H9 (cell line): Measurements from ENCODE around the gene LIX1. TPM values are rescaled to one million over a fixed set of nuclear protein-coding genes. Genes with fewer than 3 reads are reported as not detected.

Source experiments
- DNase-seq: peaks from one replicate; pipeline ENCODE4 v3.0.0-alpha.2; 2017
- H2AFZ ChIP-seq: one replicate; pipeline ENCODE4 v1.6.1; 2013; ENCODE audit warnings: mild to moderate bottlenecking, low read length, control low read depth, moderate library complexity
- H2AK5ac ChIP-seq: 2 replicates; pipeline ENCODE4 v1.6.1; 2013; ENCODE audit warnings: low read length, control low read depth, mixed read lengths; ENCODE audit not compliant: insufficient read length
- H2BK120ac ChIP-seq: one replicate; pipeline ENCODE4 v1.6.1; 2013; ENCODE audit warnings: low read depth, mild to moderate bottlenecking, low read length, control low read depth, inconsistent platforms; ENCODE audit not compliant: poor library complexity, severe bottlenecking
- H2BK12ac ChIP-seq: 2 replicates; pipeline ENCODE4 v1.6.1; 2013; ENCODE audit warnings: low read length, control low read depth, mixed read lengths, low read depth; ENCODE audit not compliant: insufficient read length
- H2BK15ac ChIP-seq: 2 replicates; pipeline ENCODE4 v1.6.1; 2013; ENCODE audit warnings: low read depth, low read length, control low read depth
- H2BK20ac ChIP-seq: one replicate; pipeline ENCODE4 v1.6.1; 2013; ENCODE audit warnings: low read depth, mild to moderate bottlenecking, low read length, control low read depth, inconsistent platforms; ENCODE audit not compliant: poor library complexity, severe bottlenecking
- H2BK5ac ChIP-seq: 2 replicates; pipeline ENCODE4 v1.6.1; 2013; ENCODE audit warnings: low read length, control low read depth, mixed read lengths; ENCODE audit not compliant: insufficient read length
- H3K14ac ChIP-seq: 2 replicates; pipeline ENCODE4 v1.6.1; 2013; ENCODE audit warnings: low read length, control low read depth; ENCODE audit not compliant: insufficient read depth
- H3K18ac ChIP-seq: 2 replicates; pipeline ENCODE4 v1.6.1; 2013; ENCODE audit warnings: low read depth, mild to moderate bottlenecking, mixed read lengths, low read length, control low read depth; ENCODE audit not compliant: insufficient read length
- H3K23ac ChIP-seq: 2 replicates; pipeline ENCODE4 v1.6.1; 2013; ENCODE audit warnings: low read length, control low read depth, mixed read lengths, low read depth; ENCODE audit not compliant: insufficient read length
- H3K23me2 ChIP-seq: 2 replicates; pipeline ENCODE4 v1.6.1; 2013; ENCODE audit warnings: low read depth, mild to moderate bottlenecking, mixed read lengths, low read length, control low read depth; ENCODE audit not compliant: insufficient read length, poor library complexity, severe bottlenecking
- H3K27ac ChIP-seq: 2 replicates; pipeline ENCODE4 v1.5.1; 2013; ENCODE audit warnings: low read length, control low read depth, mixed read lengths, low read depth; ENCODE audit not compliant: insufficient read length
- H3K27me3 ChIP-seq: 2 replicates; pipeline ENCODE4 v1.6.1; 2013; ENCODE audit warnings: low read length, control low read depth, inconsistent platforms; ENCODE audit not compliant: insufficient read depth
- H3K4ac ChIP-seq: 2 replicates; pipeline ENCODE4 v1.6.1; 2013; ENCODE audit warnings: low read depth, mild to moderate bottlenecking, control low read depth, inconsistent platforms, low read length, moderate library complexity
- H3K4me1 ChIP-seq: 2 replicates; pipeline ENCODE4 v1.6.1; 2013; ENCODE audit warnings: low read length, control low read depth, inconsistent platforms; ENCODE audit not compliant: insufficient read depth
- H3K4me2 ChIP-seq: 2 replicates; pipeline ENCODE4 v1.6.1; 2013; ENCODE audit warnings: low read length, control low read depth, mixed read lengths; ENCODE audit not compliant: insufficient read length, insufficient read depth
- H3K56ac ChIP-seq: 2 replicates; pipeline ENCODE4 v1.6.1; 2013; ENCODE audit warnings: low read depth, mild to moderate bottlenecking, mixed read lengths, low read length, control low read depth; ENCODE audit not compliant: insufficient read length
- H3K79me1 ChIP-seq: 2 replicates; pipeline ENCODE4 v1.6.1; 2013; ENCODE audit warnings: low read depth, mild to moderate bottlenecking, moderate library complexity, low read length, control low read depth, inconsistent platforms; ENCODE audit not compliant: insufficient read depth, poor library complexity, severe bottlenecking
- H3K79me2 ChIP-seq: 2 replicates; pipeline ENCODE4 v1.6.1; 2013; ENCODE audit warnings: low read length, control low read depth, inconsistent platforms; ENCODE audit not compliant: insufficient read depth
- H3K9ac ChIP-seq: 2 replicates; pipeline ENCODE4 v1.6.1; 2013; ENCODE audit warnings: low read length, control low read depth, mixed read lengths; ENCODE audit not compliant: insufficient read length; ENCODE audit errors: extremely low read depth
- H3K9me3 ChIP-seq: one replicate; pipeline ENCODE4 v1.6.1; 2013; ENCODE audit warnings: low read depth, low read length, inconsistent platforms; ENCODE audit not compliant: control insufficient read depth
- H3T11ph ChIP-seq: one replicate; pipeline ENCODE4 v1.6.1; 2013; ENCODE audit warnings: mild to moderate bottlenecking, low read length, control low read depth, inconsistent platforms
- H4K20me1 ChIP-seq: one replicate; pipeline ENCODE4 v1.6.1; 2013; ENCODE audit not compliant: control insufficient read depth, insufficient read length, insufficient read depth
- H4K5ac ChIP-seq: 2 replicates; pipeline ENCODE4 v1.6.1; 2013; ENCODE audit warnings: low read depth, mild to moderate bottlenecking, mixed read lengths, low read length, control low read depth; ENCODE audit not compliant: insufficient read length
- H4K8ac ChIP-seq: replicated peaks from 2 replicates; pipeline ENCODE4 v1.6.1; 2013; ENCODE audit warnings: low read length, control low read depth, mixed read lengths, low read depth; ENCODE audit not compliant: insufficient read length
- H4K91ac ChIP-seq: 2 replicates; pipeline ENCODE4 v1.6.1; 2013; ENCODE audit warnings: low read depth, mild to moderate bottlenecking, moderate library complexity, mixed read lengths, low read length, control low read depth; ENCODE audit not compliant: insufficient read length
- H3K27ac Mint-ChIP-seq, 3 experiments: 2 replicates in 2 of 3; 3 replicates in 1 of 3; pipeline ENCODE4 v1.8.0; 2020 to 2021; ENCODE audit warnings: mixed read lengths in 3 of 3, mild to moderate bottlenecking in 1 of 3, moderate library complexity in 1 of 3
- H3K27me3 Mint-ChIP-seq: 2 replicates; pipeline ENCODE4 v1.8.0; 2021; ENCODE audit warnings: low read depth, mild to moderate bottlenecking, moderate library complexity, mixed read lengths
- H3K36me3 Mint-ChIP-seq, 3 experiments: 2 replicates in 2 of 3; 3 replicates in 1 of 3; pipeline ENCODE4 v1.8.0; 2020 to 2021; ENCODE audit warnings: low read depth in 3 of 3, mixed read lengths in 3 of 3; ENCODE audit not compliant: insufficient read depth in 1 of 3
- H3K4me1 Mint-ChIP-seq, 2 experiments: 2 replicates each; pipeline ENCODE4 v1.8.0; 2020; ENCODE audit warnings: mixed read lengths in 2 of 2
- H3K4me3 Mint-ChIP-seq, 2 experiments: 2 replicates in 1 of 2; 3 replicates in 1 of 2; pipeline ENCODE4 v1.8.0; 2020 to 2021; ENCODE audit warnings: mild to moderate bottlenecking in 2 of 2, mixed read lengths in 2 of 2, moderate library complexity in 1 of 2
- H3K9me3 Mint-ChIP-seq, 2 experiments: 2 replicates in 1 of 2; 3 replicates in 1 of 2; pipeline ENCODE4 v1.8.0; 2020; ENCODE audit warnings: mild to moderate bottlenecking in 2 of 2, mixed read lengths in 2 of 2, moderate library complexity in 1 of 2
- CTCF ChIP-seq: fragments of 200-600 bp; sonication (generic); conservative IDR thresholded peaks from 3 replicates; pipeline ENCODE4 v1.8.0; 2021; ENCODE audit warnings: antibody characterized with exemption, mild to moderate bottlenecking
- WGBS: extraction: QIAGEN DNeasy Blood & Tissue Kit; methylation state at CpG from one replicate; pipeline ENCODE4 v1.1.7; 2013; ENCODE audit warnings: missing lambda C conversion rate, low lambda C conversion rate, mixed read lengths; ENCODE audit not compliant: insufficient read length; ENCODE audit errors: extremely low coverage; 5-methylcytosine and 5-hydroxymethylcytosine counted together
- total RNA-seq: library from RNA; stranded (reverse); gene quantifications from 2 replicates; pipeline ENCODE4 v1.2.1, GENCODE V29; 2021

Gene LIX1
- total RNA-seq, 1 experiment from 2014 or later: 0.13 TPM

- H3K4me3 Mint-ChIP-seq: no peak overlapping the region
Observed at GRCh38 chr5:97141539-97141938, 872 bp downstream of the LIX1 start.

More at GRCh38 chr5:97141539-97141938, 872 bp downstream of the LIX1 start:
- no peak overlapping the region for H3K9ac ChIP-seq
- H4K20me1 ChIP-seq: no peaks in the 10 kb centered on the region
- no peak overlapping the region for H2BK12ac ChIP-seq
- no peak overlapping the region for H2BK15ac ChIP-seq
- H3K27ac Mint-ChIP-seq: no peak overlapping the region; a peak in 1 of 7 replicates
- DNase-seq: no peak
- no peak overlapping the region for H4K5ac ChIP-seq
- no peak overlapping the region for H2BK120ac ChIP-seq
- no peak overlapping the region for H3K56ac ChIP-seq
- no peaks in the 10 kb centered on the region for H3K23me2 ChIP-seq
- no peak overlapping the region for H4K8ac ChIP-seq
- H3K4me2 ChIP-seq: no peak overlapping the region
- no peaks in the 10 kb centered on the region for H3K36me3 Mint-ChIP-seq
- H3K4me1 ChIP-seq: no peaks in the 10 kb centered on the region
- H3K4me1 Mint-ChIP-seq: peaks cover 27 to 39% of the 10 kb centered on the region in 2 experiments
- no peaks in the 10 kb centered on the region for H3K9me3 ChIP-seq
- H3K27me3 Mint-ChIP-seq: no peaks in the 10 kb centered on the region
- no peaks in the 10 kb centered on the region for H3K27me3 ChIP-seq
- H2BK5ac ChIP-seq: no peak overlapping the region
- no peak overlapping the region for H3T11ph ChIP-seq
- H4K91ac ChIP-seq: no peak overlapping the region
- H3K79me1 ChIP-seq: no peaks in the 10 kb centered on the region
- no CpG with 5 or more reads among the region's 2 CpGs for WGBS
- H3K27ac ChIP-seq: no peak overlapping the region
- H2BK20ac ChIP-seq: no peak overlapping the region
- no peaks in the 10 kb centered on the region for H3K9me3 Mint-ChIP-seq
- H3K4ac ChIP-seq: no peak overlapping the region
- TF ChIP-seq CTCF: no peak
- H2AK5ac ChIP-seq: no peak overlapping the region
- no peak overlapping the region for H3K18ac ChIP-seq
- no peak overlapping the region for H3K14ac ChIP-seq
- H3K23ac ChIP-seq: no peak overlapping the region
- H2AFZ ChIP-seq: no peak overlapping the region
- H3K79me2 ChIP-seq: no peaks in the 10 kb centered on the region
